OCI-LY7 (cell line): ENCODE measurements around the gene CDK4. TPM values are rescaled to one million over a fixed set of nuclear protein-coding genes. Genes with fewer than 3 reads are reported as not detected.
A peak's percentile ranks its signal among the peaks of the same experiment; 100 is the strongest.

Source experiments
- BruUV-seq: library from RNA; stranded (reverse); fragments of 400-500 nt; replicated peaks from 2 replicates; lab custom pipeline; 2021; lab: Mats Ljungman, UMichigan
- CTCF ChIA-PET: fragments of 300-600 bp; sonication (Branson Sonifier 250); formaldehyde crosslinking; loops from one replicate; lab custom pipeline; 2022; ENCODE audit warnings: antibody characterized with exemption; ENCODE audit not compliant: unreplicated experiment; lab: Charles Lee
- POLR2A ChIA-PET: fragments of 300-600 bp; sonication (Branson Sonifier 250); formaldehyde crosslinking; loops from one replicate; lab custom pipeline; 2022; ENCODE audit warnings: antibody characterized with exemption; lab: Charles Lee
- DNase-seq: peaks from one replicate; pipeline ENCODE4 v3.0.0-alpha.2; 2015; ENCODE audit warnings: low spot score
- H2AFZ ChIP-seq: fragments of 200-600 bp; sonication (generic), shearing (Covaris generic); 2 replicates; pipeline ENCODE4 v1.6.1; 2014; ENCODE audit warnings: mild to moderate bottlenecking, antibody characterized with exemption, low read length, moderate library complexity
- H3K27ac ChIP-seq: fragments of 200-600 bp; sonication (generic); 2 replicates; pipeline ENCODE4 v1.5.1; 2014; ENCODE audit warnings: mixed run types, low read depth, mild to moderate bottlenecking, moderate library complexity, low read length, inconsistent platforms; ENCODE audit not compliant: poor library complexity, severe bottlenecking
- H3K36me3 ChIP-seq: fragments of 200-600 bp; sonication (generic); 2 replicates; pipeline ENCODE4 v1.6.1; 2014; ENCODE audit warnings: mild to moderate bottlenecking, antibody characterized with exemption, low read length, moderate library complexity, mixed read lengths; ENCODE audit not compliant: insufficient read depth
- H3K4me1 ChIP-seq: fragments of 200-600 bp; sonication (generic); 2 replicates; pipeline ENCODE4 v1.5.1; 2014; ENCODE audit warnings: mild to moderate bottlenecking, low read length; ENCODE audit not compliant: insufficient read depth, poor library complexity, severe bottlenecking
- H3K4me2 ChIP-seq: fragments of 200-600 bp; sonication (generic); 2 replicates; pipeline ENCODE4 v1.6.1; 2014; ENCODE audit warnings: mild to moderate bottlenecking, low read length
- H3K4me3 ChIP-seq: fragments of 200-600 bp; sonication (generic); 2 replicates; pipeline ENCODE4 v1.5.1; 2014; ENCODE audit warnings: mild to moderate bottlenecking, low read depth, low read length; ENCODE audit not compliant: poor library complexity, severe bottlenecking
- H3K79me2 ChIP-seq: fragments of 200-600 bp; sonication (generic); 2 replicates; pipeline ENCODE4 v1.6.1; 2016; ENCODE audit warnings: low read depth, mild to moderate bottlenecking, low read length, moderate library complexity, mixed read lengths; ENCODE audit not compliant: insufficient read depth
- H3K9me2 ChIP-seq: fragments of 200-600 bp; sonication (generic); 2 replicates; pipeline ENCODE4 v1.6.1; 2016; ENCODE audit warnings: mild to moderate bottlenecking, low read length, mixed read lengths; ENCODE audit not compliant: insufficient read depth
- H3K9me3 ChIP-seq: fragments of 200-600 bp; sonication (generic); 2 replicates; pipeline ENCODE4 v1.6.1; 2014; ENCODE audit warnings: mild to moderate bottlenecking, mixed run types, low read length, mixed read lengths
- H4K20me1 ChIP-seq: fragments of 200-600 bp; sonication (generic); 2 replicates; pipeline ENCODE4 v1.6.1; 2014; ENCODE audit warnings: mild to moderate bottlenecking, antibody characterized with exemption, low read length, moderate library complexity, mixed read lengths; ENCODE audit not compliant: insufficient read depth
- CTCF ChIP-seq: fragments of 200-600 bp; sonication (generic); conservative IDR thresholded peaks from 2 replicates; pipeline ENCODE4 v1.5.1; 2014; ENCODE audit warnings: mild to moderate bottlenecking, antibody characterized with exemption, low read length, moderate library complexity, mixed read lengths
- EZH2phosphoT487 ChIP-seq: fragments of 200-600 bp; sonication (generic); IDR thresholded peaks from 2 replicates; pipeline ENCODE4 v1.6.1; 2018; ENCODE audit warnings: low read depth, borderline replicate concordance, mild to moderate bottlenecking, mixed run types, antibody characterized with exemption, low read length, moderate library complexity, mixed read lengths
- intact Hi-C: fragments of 100-400 bp; cut with micrococcal nuclease; formaldehyde crosslinking; loops from one replicate; pipeline ENCODE4 v1.10.0; 2022; ENCODE audit not compliant: unreplicated experiment
- total RNA-seq, 2 experiments: library from RNA; depleted of rRNA in 1 of 2; stranded (reverse); fragments of >200 nt in 1 of 2; shearing (Covaris generic) in 1 of 2; gene quantifications; 2 replicates each; pipeline ENCODE4 v1.2.3, GENCODE V29; 2014 to 2022

Gene CDK4
- total RNA-seq, 2 experiments from 2014 or later, result 192 to 280 TPM

- H3K36me3 ChIP-seq, result peaks cover 31% of the 10 kb centered on the region
- H3K79me2 ChIP-seq, result peaks cover 12% of the 10 kb centered on the region; the same call in 1 of the 2 replicates
- no peaks in the 10 kb centered on the region for H3K9me2 ChIP-seq
- TF ChIP-seq EZH2phosphoT487 (no peak), CTCF (no peak)
- POLR2A ChIA-PET, result interaction anchor here (0.9 to 1.3 kb wide), 7 partner anchors 9 to 27 kb away, joined by 3 to 5 read pairs (median 3); partner anchors contain the start of gene TSFM
- peak within 1 kb of the TSS; percentile 81 for H3K4me3 ChIP-seq
- H2AFZ ChIP-seq, result peak within 1 kb of the TSS; percentile 94
- H3K4me2 ChIP-seq, result peak within 1 kb of the TSS; percentile 83
- no TSS peak for BruUV-seq
- peak within 1 kb of the TSS; percentile 70 for H3K27ac ChIP-seq
- no peaks in the 10 kb centered on the region for H3K9me3 ChIP-seq
- intact Hi-C loops, result no loop called here
- CTCF ChIA-PET, result interaction anchor here (0.6 to 0.7 kb wide), 2 partner anchors 13 to 249 kb away, joined by 3 to 10 read pairs; no protein-coding TSS in a partner anchor
- H4K20me1 ChIP-seq, result no peaks in the 10 kb centered on the region
- DNase-seq, result no peak
- H3K4me1 ChIP-seq, result peaks cover 25% of the 10 kb centered on the region
Observed at GRCh38 chr12:57772429-57773322, 20.6 kb upstream of the CDK4 start, which contains the start of gene EEF1AKMT3. TSS of gene EEF1AKMT3 (plus strand) at chr12:57772614. CDS start at chr12:57772725, 111 bp downstream.

- TF ChIP-seq CTCF, result no peak
- TF ChIP-seq EZH2phosphoT487, result no peak
- BruUV-seq, result no TSS peak
- CTCF ChIA-PET, result interaction anchor here (0.5 to 0.7 kb wide), 4 partner anchors 12 to 249 kb away, joined by 3 to 10 read pairs (median 3); no protein-coding TSS in a partner anchor
- Histone ChIP-seq H3K79me2 (peaks cover 12% of the 10 kb centered on the region; the same call in 1 of the 2 replicates), H3K36me3 (peaks cover 32% of the 10 kb centered on the region), H3K9me3 (no peaks in the 10 kb centered on the region), H3K4me1 (peaks cover 25% of the 10 kb centered on the region), H4K20me1 (no peaks in the 10 kb centered on the region), H2AFZ (peak within 1 kb of the TSS; percentile 94), H3K27ac (peak within 1 kb of the TSS; percentile 70), H3K4me3 (peak within 1 kb of the TSS; percentile 81), H3K9me2 (no peaks in the 10 kb centered on the region), H3K4me2 (peak within 1 kb of the TSS; percentile 83)
- DNase-seq, result peak; percentile 96
- POLR2A ChIA-PET, result interaction anchor here (0.7 to 1.3 kb wide), 7 partner anchors 9 to 130 kb away, joined by 3 to 5 read pairs (median 4); partner anchors contain the start of gene TSFM
- intact Hi-C loops, result no loop called here
Observed at GRCh38 chr12:57771873-57772428, 19.8 kb upstream of the CDK4 start, which contains the start of gene METTL1. TSS of gene METTL1 (minus strand) at chr12:57772105. CDS start at chr12:57772083, 22 bp downstream.
